GM23338 (cell line): Measurements from ENCODE around the gene ARSI. TPM values are rescaled to one million over a fixed set of nuclear protein-coding genes. Genes with fewer than 3 reads are reported as not detected.

ENCODE experiments used
- ATAC-seq: fragments of 200-7000 bp; cut with Tn5 transposase; 3 replicates; pipeline ENCODE4 v1.9.1; 2020
- DNase-seq: peaks from one replicate; pipeline ENCODE4 v3.0.0-alpha.2; 2015; ENCODE audit warnings: low spot score
- H2AFZ ChIP-seq: fragments of 200-600 bp; sonication (generic); 2 replicates; pipeline ENCODE4 v1.8.0; 2016; ENCODE audit warnings: antibody characterized with exemption, mild to moderate bottlenecking, moderate library complexity
- H3F3A ChIP-seq: fragments of 200-600 bp; sonication (generic); replicated peaks from 2 replicates; pipeline ENCODE4 v1.8.0; 2017; ENCODE audit warnings: antibody characterized with exemption, mixed run types, low read depth
- H3K27ac ChIP-seq: fragments of 200-600 bp; sonication (generic); 2 replicates; pipeline ENCODE4 v1.6.1; 2016; ENCODE audit warnings: low read depth
- H3K27me3 ChIP-seq: fragments of 200-600 bp; sonication (generic); 2 replicates; pipeline ENCODE4 v1.8.0; 2016; ENCODE audit warnings: mild to moderate bottlenecking, mixed run types, moderate library complexity; ENCODE audit not compliant: insufficient read depth
- H3K36me3 ChIP-seq: fragments of 200-600 bp; sonication (generic); 2 replicates; pipeline ENCODE4 v1.8.0; 2016; ENCODE audit warnings: mild to moderate bottlenecking; ENCODE audit not compliant: insufficient read depth
- H3K4me1 ChIP-seq: fragments of 200-600 bp; sonication (generic); 2 replicates; pipeline ENCODE4 v1.8.0; 2016; ENCODE audit warnings: mild to moderate bottlenecking, moderate library complexity; ENCODE audit not compliant: insufficient read depth
- H3K4me2 ChIP-seq: fragments of 200-600 bp; sonication (generic); 2 replicates; pipeline ENCODE4 v1.7.1; 2017; ENCODE audit warnings: mixed run types
- H3K4me3 ChIP-seq: fragments of 200-600 bp; sonication (generic); 2 replicates; pipeline ENCODE4 v1.6.1; 2016; ENCODE audit warnings: mixed run types
- H3K79me2 ChIP-seq: fragments of 200-600 bp; sonication (generic); replicated peaks from 2 replicates; pipeline ENCODE4 v1.8.0; 2017; ENCODE audit warnings: mild to moderate bottlenecking; ENCODE audit not compliant: insufficient read depth
- H3K9me2 ChIP-seq: fragments of 200-600 bp; sonication (generic); 2 replicates; pipeline ENCODE4 v1.8.0; 2017; ENCODE audit not compliant: insufficient read depth
- H4K20me1 ChIP-seq: fragments of 200-600 bp; sonication (generic); replicated peaks from 2 replicates; pipeline ENCODE4 v1.8.0; 2017; ENCODE audit warnings: mild to moderate bottlenecking; ENCODE audit not compliant: insufficient read depth
- H3K27ac Mint-ChIP-seq: 2 replicates; pipeline ENCODE4 v1.8.0; 2020; ENCODE audit warnings: inconsistent platforms, mild to moderate bottlenecking, moderate library complexity, mixed read lengths
- H3K27me3 Mint-ChIP-seq: 3 replicates; pipeline ENCODE4 v1.8.0; 2022; ENCODE audit warnings: low read depth, mild to moderate bottlenecking, moderate library complexity, mixed read lengths, inconsistent platforms; ENCODE audit not compliant: insufficient read depth, poor library complexity
- H3K36me3 Mint-ChIP-seq: 3 replicates; pipeline ENCODE4 v1.8.0; 2021; ENCODE audit warnings: low read depth, mild to moderate bottlenecking, inconsistent platforms, moderate library complexity, mixed read lengths
- H3K4me1 Mint-ChIP-seq: 3 replicates; pipeline ENCODE4 v1.8.0; 2020; ENCODE audit warnings: mild to moderate bottlenecking, inconsistent platforms, mixed read lengths
- H3K4me3 Mint-ChIP-seq: 3 replicates; pipeline ENCODE4 v1.8.0; 2021; ENCODE audit warnings: moderate library complexity, mild to moderate bottlenecking, inconsistent platforms, mixed read lengths
- H3K9me3 Mint-ChIP-seq: 3 replicates; pipeline ENCODE4 v1.8.0; 2020; ENCODE audit warnings: moderate library complexity, mild to moderate bottlenecking, inconsistent platforms, mixed read lengths
- CREB1 ChIP-seq: fragments of 250-450 bp; sonication (Bioruptor Pico); IDR thresholded peaks from 2 replicates; pipeline ENCODE4 v1.5.0; 2020; ENCODE audit warnings: low read depth, mild to moderate bottlenecking, moderate library complexity
- EZH2 ChIP-seq: fragments of 200-600 bp; sonication (generic); IDR thresholded peaks from one replicate; pipeline ENCODE4 v1.8.0; 2017; ENCODE audit warnings: antibody characterized with exemption, mild to moderate bottlenecking, low read depth; ENCODE audit not compliant: unreplicated experiment
- EZH2phosphoT487 ChIP-seq: fragments of 200-600 bp; sonication (generic); IDR thresholded peaks from one replicate; pipeline ENCODE4 v1.8.1; 2018; ENCODE audit warnings: antibody characterized with exemption; ENCODE audit not compliant: unreplicated experiment
- JUNB ChIP-seq: IDR thresholded peaks from one replicate; pipeline ENCODE4 v1.6.1; 2016; ENCODE audit warnings: antibody characterized with exemption; ENCODE audit not compliant: unreplicated experiment
- NANOG ChIP-seq: IDR thresholded peaks from 2 replicates; pipeline ENCODE4 v1.6.1; 2016; ENCODE audit warnings: antibody characterized with exemption, borderline replicate concordance
- POLR2AphosphoS5 ChIP-seq: IDR thresholded peaks from 2 replicates; pipeline ENCODE4 v1.6.1; 2016; ENCODE audit warnings: antibody characterized with exemption, low read depth
- STAT1 ChIP-seq: IDR thresholded peaks from one replicate; pipeline ENCODE4 v1.6.1; 2016; ENCODE audit warnings: antibody characterized with exemption; ENCODE audit not compliant: unreplicated experiment
- ZNF114 ChIP-seq: fragments of 250-450 bp; sonication (Bioruptor Pico); IDR thresholded peaks from 2 replicates; pipeline ENCODE4 v1.5.0; 2020; ENCODE audit warnings: mild to moderate bottlenecking, moderate library complexity
- ZNF331 ChIP-seq: fragments of 250-450 bp; sonication (Bioruptor Pico); IDR thresholded peaks from 2 replicates; pipeline ENCODE4 v1.5.0; 2020; ENCODE audit warnings: low read depth, mild to moderate bottlenecking, moderate library complexity
- polyA plus RNA-seq: library from polyadenylated mRNA; unstranded; fragments of >200 nt; fragmentation: Nextera tagmentation; extraction: Ambion mirVana; gene quantifications from 2 replicates; pipeline ENCODE4 v1.2.1, GENCODE V29; 2016
- total RNA-seq: library from RNA; depleted of rRNA; stranded (reverse); fragments of >200 nt; shearing (Covaris generic); gene quantifications from 2 replicates; pipeline ENCODE4 v1.2.3, GENCODE V29; 2014
- TF ChIP-seq, protein P1 (sequence below): fragments of 250-450 bp; sonication (Bioruptor Pico); IDR thresholded peaks from 2 replicates; pipeline ENCODE4 v1.5.0; 2020; ENCODE audit warnings: mild to moderate bottlenecking, moderate library complexity
- TF ChIP-seq, protein P2 (sequence below): IDR thresholded peaks from 2 replicates; pipeline ENCODE4 v1.6.1; 2016; ENCODE audit warnings: antibody characterized with exemption
- TF ChIP-seq, protein P3 (sequence below), 2 experiments: fragments of 200-600 bp in 1 of 2; sonication (generic) in 1 of 2; conservative IDR thresholded peaks; 2 replicates each; pipeline versions ENCODE4 v1.5.1 to v1.6.1; 2016 to 2017; ENCODE audit warnings: antibody characterized with exemption in 2 of 2, low read depth in 2 of 2, mild to moderate bottlenecking in 2 of 2, moderate library complexity in 1 of 2
- TF ChIP-seq, protein P4 (sequence below): IDR thresholded peaks from one replicate; pipeline ENCODE4 v1.6.1; 2018; ENCODE audit warnings: antibody characterized with exemption; ENCODE audit not compliant: unreplicated experiment

Gene ARSI
- total and polyA plus RNA-seq, 2 experiments from 2014 or later, result 0.99 to 6.9 TPM

DNA sequence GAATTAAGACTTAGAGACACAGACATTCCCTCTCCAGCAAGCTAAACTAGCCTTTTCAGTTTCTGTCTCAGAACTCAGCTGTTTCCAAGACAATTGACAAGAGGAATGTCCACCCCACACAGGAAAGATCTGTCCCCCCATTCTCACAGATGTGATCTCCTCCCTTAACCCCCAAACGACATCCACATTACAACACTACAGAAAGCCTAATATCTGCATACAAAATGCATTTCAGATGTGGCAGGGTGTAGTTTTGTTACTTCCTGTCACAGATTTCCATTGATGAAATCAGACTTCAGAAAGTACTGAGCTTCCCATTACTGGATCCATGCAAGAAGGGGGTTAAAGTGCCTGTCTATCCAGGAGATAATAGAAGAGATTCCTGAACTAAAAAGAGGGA lies 2.9 kb upstream of the ARSI start (continued):
- no peak for TF ChIP-seq ZNF331
- no peak for TF ChIP-seq STAT1
- TF ChIP-seq NANOG, result no peak
- no peak for TF ChIP-seq ZNF114 (CRISPR knock-in tag)

DNA sequence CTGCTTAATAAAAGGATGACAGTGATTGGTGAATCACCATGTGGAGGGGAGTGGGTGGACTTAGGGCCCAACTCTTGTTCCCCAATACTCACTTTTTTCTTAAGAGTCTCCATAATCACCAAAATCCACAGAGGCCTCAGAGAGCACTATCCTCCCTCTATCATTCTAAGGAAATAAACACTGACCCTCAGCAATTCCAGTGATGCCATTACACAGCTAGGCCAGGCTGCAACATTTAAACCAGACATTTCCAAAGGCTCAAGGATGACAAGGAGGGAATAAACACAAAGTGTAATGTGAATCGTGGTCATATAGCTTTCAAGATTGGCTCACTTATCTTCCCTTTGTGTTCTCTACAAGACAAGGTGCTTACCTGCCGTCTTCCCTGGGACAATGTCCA lies 2.4 kb upstream of the ARSI start:
- no peaks in the 10 kb centered on the region for H3K79me2 ChIP-seq
- peaks cover 48% of the 10 kb centered on the region for H3K4me1 ChIP-seq
- no peak overlapping the region for H3K4me3 ChIP-seq
- ATAC-seq (no peak), DNase-seq (no peak)
- TF ChIP-seq JUNB, result no peak
- TF ChIP-seq, protein P1, sequence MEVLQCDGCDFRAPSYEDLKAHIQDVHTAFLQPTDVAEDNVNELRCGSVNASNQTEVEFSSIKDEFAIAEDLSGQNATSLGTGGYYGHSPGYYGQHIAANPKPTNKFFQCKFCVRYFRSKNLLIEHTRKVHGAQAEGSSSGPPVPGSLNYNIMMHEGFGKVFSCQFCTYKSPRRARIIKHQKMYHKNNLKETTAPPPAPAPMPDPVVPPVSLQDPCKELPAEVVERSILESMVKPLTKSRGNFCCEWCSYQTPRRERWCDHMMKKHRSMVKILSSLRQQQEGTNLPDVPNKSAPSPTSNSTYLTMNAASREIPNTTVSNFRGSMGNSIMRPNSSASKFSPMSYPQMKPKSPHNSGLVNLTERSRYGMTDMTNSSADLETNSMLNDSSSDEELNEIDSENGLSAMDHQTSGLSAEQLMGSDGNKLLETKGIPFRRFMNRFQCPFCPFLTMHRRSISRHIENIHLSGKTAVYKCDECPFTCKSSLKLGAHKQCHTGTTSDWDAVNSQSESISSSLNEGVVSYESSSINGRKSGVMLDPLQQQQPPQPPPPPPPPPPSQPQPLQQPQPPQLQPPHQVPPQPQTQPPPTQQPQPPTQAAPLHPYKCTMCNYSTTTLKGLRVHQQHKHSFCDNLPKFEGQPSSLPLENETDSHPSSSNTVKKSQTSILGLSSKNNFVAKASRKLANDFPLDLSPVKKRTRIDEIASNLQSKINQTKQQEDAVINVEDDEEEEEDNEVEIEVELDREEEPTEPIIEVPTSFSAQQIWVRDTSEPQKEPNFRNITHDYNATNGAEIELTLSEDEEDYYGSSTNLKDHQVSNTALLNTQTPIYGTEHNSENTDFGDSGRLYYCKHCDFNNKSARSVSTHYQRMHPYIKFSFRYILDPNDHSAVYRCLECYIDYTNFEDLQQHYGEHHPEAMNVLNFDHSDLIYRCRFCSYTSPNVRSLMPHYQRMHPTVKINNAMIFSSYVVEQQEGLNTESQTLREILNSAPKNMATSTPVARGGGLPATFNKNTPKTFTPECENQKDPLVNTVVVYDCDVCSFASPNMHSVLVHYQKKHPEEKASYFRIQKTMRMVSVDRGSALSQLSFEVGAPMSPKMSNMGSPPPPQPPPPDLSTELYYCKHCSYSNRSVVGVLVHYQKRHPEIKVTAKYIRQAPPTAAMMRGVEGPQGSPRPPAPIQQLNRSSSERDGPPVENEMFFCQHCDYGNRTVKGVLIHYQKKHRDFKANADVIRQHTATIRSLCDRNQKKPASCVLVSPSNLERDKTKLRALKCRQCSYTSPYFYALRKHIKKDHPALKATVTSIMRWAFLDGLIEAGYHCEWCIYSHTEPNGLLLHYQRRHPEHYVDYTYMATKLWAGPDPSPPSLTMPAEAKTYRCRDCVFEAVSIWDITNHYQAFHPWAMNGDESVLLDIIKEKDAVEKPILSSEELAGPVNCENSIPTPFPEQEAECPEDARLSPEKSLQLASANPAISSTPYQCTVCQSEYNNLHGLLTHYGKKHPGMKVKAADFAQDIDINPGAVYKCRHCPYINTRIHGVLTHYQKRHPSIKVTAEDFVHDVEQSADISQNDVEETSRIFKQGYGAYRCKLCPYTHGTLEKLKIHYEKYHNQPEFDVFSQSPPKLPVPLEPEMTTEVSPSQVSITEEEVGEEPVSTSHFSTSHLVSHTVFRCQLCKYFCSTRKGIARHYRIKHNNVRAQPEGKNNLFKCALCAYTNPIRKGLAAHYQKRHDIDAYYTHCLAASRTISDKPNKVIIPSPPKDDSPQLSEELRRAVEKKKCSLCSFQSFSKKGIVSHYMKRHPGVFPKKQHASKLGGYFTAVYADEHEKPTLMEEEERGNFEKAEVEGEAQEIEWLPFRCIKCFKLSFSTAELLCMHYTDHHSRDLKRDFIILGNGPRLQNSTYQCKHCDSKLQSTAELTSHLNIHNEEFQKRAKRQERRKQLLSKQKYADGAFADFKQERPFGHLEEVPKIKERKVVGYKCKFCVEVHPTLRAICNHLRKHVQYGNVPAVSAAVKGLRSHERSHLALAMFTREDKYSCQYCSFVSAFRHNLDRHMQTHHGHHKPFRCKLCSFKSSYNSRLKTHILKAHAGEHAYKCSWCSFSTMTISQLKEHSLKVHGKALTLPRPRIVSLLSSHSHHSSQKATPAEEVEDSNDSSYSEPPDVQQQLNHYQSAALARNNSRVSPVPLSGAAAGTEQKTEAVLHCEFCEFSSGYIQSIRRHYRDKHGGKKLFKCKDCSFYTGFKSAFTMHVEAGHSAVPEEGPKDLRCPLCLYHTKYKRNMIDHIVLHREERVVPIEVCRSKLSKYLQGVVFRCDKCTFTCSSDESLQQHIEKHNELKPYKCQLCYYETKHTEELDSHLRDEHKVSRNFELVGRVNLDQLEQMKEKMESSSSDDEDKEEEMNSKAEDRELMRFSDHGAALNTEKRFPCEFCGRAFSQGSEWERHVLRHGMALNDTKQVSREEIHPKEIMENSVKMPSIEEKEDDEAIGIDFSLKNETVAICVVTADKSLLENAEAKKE (CRISPR knock-in tag), result no peak
- TF ChIP-seq ZNF114 (CRISPR knock-in tag), result no peak
- TF ChIP-seq, protein P2, sequence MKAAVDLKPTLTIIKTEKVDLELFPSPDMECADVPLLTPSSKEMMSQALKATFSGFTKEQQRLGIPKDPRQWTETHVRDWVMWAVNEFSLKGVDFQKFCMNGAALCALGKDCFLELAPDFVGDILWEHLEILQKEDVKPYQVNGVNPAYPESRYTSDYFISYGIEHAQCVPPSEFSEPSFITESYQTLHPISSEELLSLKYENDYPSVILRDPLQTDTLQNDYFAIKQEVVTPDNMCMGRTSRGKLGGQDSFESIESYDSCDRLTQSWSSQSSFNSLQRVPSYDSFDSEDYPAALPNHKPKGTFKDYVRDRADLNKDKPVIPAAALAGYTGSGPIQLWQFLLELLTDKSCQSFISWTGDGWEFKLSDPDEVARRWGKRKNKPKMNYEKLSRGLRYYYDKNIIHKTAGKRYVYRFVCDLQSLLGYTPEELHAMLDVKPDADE, result no peak
- TF ChIP-seq, protein P3, sequence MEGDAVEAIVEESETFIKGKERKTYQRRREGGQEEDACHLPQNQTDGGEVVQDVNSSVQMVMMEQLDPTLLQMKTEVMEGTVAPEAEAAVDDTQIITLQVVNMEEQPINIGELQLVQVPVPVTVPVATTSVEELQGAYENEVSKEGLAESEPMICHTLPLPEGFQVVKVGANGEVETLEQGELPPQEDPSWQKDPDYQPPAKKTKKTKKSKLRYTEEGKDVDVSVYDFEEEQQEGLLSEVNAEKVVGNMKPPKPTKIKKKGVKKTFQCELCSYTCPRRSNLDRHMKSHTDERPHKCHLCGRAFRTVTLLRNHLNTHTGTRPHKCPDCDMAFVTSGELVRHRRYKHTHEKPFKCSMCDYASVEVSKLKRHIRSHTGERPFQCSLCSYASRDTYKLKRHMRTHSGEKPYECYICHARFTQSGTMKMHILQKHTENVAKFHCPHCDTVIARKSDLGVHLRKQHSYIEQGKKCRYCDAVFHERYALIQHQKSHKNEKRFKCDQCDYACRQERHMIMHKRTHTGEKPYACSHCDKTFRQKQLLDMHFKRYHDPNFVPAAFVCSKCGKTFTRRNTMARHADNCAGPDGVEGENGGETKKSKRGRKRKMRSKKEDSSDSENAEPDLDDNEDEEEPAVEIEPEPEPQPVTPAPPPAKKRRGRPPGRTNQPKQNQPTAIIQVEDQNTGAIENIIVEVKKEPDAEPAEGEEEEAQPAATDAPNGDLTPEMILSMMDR (conservative IDR thresholded peaks at IDR 0.05; ENCODE audit: low read depth in 2 of 2), result no peak
- TF ChIP-seq EZH2phosphoT487, result no peak
- TF ChIP-seq CREB1 (CRISPR knock-in tag), result no peak
- no peak for TF ChIP-seq POLR2AphosphoS5
- TF ChIP-seq, protein P4, sequence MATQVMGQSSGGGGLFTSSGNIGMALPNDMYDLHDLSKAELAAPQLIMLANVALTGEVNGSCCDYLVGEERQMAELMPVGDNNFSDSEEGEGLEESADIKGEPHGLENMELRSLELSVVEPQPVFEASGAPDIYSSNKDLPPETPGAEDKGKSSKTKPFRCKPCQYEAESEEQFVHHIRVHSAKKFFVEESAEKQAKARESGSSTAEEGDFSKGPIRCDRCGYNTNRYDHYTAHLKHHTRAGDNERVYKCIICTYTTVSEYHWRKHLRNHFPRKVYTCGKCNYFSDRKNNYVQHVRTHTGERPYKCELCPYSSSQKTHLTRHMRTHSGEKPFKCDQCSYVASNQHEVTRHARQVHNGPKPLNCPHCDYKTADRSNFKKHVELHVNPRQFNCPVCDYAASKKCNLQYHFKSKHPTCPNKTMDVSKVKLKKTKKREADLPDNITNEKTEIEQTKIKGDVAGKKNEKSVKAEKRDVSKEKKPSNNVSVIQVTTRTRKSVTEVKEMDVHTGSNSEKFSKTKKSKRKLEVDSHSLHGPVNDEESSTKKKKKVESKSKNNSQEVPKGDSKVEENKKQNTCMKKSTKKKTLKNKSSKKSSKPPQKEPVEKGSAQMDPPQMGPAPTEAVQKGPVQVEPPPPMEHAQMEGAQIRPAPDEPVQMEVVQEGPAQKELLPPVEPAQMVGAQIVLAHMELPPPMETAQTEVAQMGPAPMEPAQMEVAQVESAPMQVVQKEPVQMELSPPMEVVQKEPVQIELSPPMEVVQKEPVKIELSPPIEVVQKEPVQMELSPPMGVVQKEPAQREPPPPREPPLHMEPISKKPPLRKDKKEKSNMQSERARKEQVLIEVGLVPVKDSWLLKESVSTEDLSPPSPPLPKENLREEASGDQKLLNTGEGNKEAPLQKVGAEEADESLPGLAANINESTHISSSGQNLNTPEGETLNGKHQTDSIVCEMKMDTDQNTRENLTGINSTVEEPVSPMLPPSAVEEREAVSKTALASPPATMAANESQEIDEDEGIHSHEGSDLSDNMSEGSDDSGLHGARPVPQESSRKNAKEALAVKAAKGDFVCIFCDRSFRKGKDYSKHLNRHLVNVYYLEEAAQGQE, result no peak
- no peak for TF ChIP-seq EZH2
- no peak for TF ChIP-seq NANOG
- no peak for TF ChIP-seq STAT1
- no peak for TF ChIP-seq ZNF331
- H3K27me3 ChIP-seq, result peaks cover 12% of the 10 kb centered on the region
- H3K27ac ChIP-seq, result no peak overlapping the region
- Mint-ChIP-seq H3K9me3 (no peaks in the 10 kb centered on the region), H3K27ac (no peak overlapping the region), H3K27me3 (peaks cover 11% of the 10 kb centered on the region), H3K36me3 (no peaks in the 10 kb centered on the region), H3K4me1 (peaks cover 51% of the 10 kb centered on the region), H3K4me3 (no peak overlapping the region)
- H3K4me2 ChIP-seq, result peak overlapping the region; percentile 85
- no peaks in the 10 kb centered on the region for H4K20me1 ChIP-seq
- no peak overlapping the region for H2AFZ ChIP-seq
- peaks cover 7% of the 10 kb centered on the region; the same call in 1 of the 2 replicates for H3F3A ChIP-seq
- H3K9me2 ChIP-seq, result no peaks in the 10 kb centered on the region
- no peaks in the 10 kb centered on the region for H3K36me3 ChIP-seq
